NCI-H2196 treated with DMSO at 0.1 percent for 48 hours (cell line): ENCODE results near the gene C8G.

Experiments
- DNase-seq: peaks from one replicate; lab custom pipeline; 2025; ENCODE audit not compliant: unreplicated experiment; lab: John Stamatoyannopoulos, UW

C8G gene

DNA sequence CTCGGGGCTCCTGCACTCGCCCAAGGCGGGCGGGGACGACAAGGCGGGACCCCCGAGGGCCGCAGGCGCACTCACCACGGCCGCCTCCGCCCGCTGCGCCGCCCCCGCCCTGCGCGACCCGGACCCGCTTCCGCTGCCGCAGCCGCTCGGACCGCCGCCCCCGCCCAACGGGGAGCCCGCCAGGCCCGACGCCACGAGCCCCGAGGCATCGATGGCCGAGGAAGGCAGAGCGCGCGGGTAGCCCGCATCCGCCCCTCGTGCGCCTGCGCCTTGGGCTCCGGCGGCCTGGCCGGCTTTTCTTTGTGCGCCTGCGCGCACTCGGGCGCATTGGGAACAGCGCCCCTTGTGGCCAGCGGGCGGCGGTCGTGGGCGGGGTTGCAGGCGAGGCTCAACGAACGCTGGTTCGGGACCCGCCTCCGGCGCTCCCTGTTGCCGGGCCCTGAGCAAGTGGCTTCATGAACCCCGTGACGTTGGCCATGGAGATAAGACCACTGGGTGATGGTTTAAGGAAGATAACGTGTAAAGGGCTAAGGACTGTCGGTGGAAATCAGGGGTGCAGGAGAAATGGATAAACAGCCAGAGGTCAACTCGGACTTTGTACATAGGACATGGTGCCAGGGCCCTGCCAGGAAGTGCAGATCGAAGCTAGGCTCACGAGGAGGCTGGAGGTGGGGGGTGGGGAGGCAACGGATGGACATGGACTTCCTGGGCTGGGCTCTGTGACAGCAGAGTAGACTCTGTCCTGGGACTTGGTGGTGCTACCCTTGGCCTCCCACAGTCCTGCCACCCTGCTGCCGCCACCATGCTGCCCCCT, at the start of gene C8G, which contains the start of gene FBXW5:
TSS of gene C8G (plus strand) at position 725 of the 814 bp plus-strand sequence. CDS start at position 803, 78 bp downstream.
TSS of gene FBXW5 (minus strand) at position 220 of the 814 bp plus-strand sequence. CDS start 655 bp downstream, outside the sequence.
- peak; percentile 88 for DNase-seq

DNA sequence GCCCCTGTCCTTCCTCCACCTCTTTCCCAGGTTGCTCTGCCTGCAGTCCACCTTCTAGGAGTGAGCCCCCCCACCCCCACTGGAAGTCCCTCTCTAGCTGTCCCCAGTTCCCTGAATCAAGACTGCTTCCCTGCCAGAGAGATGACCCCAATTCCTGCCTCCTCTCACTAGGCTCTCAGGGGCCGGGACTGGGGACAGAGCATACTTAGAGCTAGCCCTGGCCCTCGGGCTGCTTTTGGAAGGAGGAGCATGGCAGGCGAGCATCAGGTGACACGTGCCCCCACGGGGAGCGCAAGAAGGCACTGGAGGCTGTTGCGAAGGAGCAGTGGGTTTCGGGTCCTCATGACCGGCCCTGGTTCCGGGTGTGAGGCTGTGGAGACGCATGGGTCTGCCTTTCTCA, 49.0 kb upstream of the C8G start:
- DNase-seq: no peak

DNA sequence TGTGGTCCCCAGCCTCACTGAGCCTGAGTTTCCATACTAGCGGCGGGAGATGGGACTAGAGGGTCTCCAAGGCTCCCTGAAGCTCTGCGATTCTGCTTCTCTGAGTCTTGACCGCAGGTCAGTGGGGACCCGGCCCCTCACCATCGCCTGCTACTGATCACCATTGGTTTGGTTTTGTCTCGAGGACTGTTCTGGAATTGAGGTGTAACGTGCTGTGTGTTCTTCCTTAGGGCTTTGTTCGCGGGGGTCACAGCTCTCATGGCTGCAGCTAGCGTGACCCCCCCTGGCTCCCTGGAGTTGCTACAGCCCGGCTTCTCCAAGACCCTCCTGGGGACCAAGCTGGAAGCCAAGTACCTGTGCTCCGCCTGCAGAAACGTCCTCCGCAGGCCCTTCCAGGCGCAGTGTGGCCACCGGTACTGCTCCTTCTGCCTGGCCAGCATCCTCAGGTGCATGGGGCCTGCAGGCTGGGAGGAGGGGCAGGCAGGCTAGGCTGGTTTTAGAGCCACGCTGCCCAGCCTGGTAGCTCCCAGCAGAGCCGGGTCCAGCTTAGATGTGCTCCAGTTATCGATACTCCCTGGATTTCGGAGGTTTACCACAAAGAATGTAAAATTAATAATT, 46.5 kb upstream of the C8G start:
- DNase-seq: no peak

DNA sequence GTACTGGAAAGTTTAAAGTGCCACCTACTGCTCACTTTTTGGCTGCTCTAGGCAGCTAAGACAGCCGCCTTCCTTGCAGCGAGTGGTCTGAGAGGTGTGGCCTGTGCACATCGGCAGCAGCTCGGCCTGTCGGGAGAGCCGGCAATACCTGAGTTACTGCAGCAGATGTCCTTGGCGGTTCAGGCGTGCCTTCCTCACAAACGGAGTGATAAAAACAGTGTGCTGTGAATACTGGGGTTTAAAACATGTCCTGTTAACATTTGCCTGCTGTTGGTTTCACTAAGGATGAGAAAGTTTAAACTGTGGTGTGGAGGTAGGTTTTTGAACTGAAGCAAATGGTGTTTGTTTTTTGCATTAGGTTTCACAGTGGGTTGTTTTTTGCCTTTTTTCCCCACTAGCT, 45.8 kb upstream of the C8G start:
- no peak for DNase-seq

DNA sequence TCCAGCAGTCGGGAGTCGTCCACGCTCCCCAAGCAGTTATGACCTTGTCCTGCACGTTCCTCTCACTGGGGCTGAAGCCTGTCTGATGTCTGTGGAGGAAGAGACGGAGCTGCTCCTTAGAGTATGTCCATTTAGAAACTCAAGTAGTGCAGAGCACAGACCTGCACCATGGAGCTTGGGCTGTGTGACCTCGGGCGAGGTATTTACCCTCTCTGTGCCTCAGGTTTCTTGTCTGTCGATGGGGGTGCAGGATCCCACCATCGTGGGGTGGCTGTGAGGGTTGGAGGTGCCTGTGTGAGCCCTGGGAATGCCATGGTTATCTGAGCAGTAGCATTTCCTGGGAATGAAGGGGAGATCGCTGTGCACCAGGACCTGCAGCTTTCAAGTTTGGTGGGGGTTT, 44.5 kb upstream of the C8G start:
- DNase-seq: no peak

DNA sequence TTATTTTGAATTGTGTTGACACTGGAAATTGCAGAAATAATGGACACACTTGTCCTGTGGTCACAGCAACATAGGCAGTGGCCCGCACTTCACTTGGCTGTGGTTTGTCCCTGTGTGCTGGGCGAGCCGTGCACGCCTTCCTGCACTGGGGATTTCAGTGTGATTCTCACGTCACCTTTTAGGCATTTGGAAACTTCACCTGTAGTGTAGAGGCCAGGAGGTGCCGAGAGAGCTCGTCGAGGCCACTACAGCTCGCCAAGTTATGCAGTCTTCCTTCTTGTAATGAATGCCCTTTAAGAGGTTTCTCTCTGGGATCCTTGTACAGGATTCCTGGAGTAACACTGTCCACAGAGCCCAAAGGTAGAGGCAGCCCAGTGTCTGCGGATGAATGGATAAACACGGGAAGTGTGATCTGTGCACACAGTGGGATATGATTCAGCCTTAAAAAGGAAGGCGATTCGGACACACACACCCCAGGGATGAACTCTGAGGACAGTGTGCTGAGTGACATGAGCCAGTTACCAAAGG, 44.0 kb upstream of the C8G start:
- no peak for DNase-seq

DNA sequence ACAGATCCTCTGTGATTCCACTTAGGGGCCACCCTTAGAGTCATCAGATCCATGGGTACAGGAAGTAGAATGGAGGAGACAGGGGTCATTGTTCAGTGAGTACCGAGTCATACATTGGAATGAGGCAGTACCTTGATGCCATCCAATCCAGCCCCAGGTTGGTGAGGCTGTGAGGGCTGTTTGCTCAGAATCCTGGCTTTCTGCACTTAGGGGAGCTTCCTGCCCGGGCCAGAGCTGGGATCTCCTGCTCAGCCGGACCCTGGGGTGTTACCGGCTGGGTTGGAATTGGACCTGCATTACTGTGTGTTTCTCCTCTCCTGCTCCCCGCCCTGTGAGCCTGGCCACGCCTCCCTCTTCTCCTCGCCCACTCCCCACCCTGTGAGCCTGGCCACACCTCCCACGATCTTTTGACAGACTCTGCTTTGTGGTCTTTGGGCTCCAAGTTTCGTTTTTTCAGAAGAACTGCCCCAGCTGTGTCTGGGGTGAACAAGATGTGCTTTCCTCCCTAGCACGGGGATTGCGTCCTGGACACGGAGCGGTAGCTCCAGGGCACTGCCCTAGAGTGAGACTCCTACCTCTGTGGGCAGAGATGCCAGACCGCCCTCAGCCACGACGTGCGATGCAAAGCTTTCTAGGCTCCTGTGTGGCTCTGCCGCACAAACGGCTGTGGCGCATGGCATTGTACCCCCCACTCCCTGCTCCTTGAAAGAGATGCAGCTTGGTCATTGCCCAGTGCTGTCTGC, 43.4 kb upstream of the C8G start:
- DNase-seq: peak; percentile 34

DNA sequence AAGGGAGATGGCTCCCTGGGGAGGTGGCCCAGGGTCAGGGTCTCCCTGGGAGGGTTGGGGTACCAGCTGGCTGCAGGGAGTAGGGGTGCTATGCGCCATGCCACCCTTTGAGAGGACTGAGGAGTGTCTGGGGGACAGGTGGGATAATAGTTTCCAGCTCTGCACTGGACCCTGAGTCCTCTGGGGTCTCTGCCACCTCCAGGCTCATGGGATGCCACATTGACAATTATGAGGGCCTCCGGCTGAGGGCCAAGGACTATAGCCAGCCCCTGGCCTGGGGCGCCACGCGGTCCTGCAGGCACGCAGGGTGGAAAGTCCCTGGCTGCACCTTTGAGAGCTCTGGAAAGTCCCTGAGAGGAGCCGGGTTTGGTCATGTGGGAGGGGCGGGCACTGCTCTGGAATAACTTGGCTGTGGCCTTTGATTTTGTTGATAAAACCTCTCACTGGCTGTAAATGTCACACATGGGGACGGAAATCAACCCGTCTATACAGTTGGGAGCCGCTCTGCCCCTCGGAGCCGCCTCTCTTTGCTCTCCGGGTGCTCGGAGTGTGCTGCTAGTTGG, 42.7 kb upstream of the C8G start:
- peak; percentile 73 for DNase-seq

DNA sequence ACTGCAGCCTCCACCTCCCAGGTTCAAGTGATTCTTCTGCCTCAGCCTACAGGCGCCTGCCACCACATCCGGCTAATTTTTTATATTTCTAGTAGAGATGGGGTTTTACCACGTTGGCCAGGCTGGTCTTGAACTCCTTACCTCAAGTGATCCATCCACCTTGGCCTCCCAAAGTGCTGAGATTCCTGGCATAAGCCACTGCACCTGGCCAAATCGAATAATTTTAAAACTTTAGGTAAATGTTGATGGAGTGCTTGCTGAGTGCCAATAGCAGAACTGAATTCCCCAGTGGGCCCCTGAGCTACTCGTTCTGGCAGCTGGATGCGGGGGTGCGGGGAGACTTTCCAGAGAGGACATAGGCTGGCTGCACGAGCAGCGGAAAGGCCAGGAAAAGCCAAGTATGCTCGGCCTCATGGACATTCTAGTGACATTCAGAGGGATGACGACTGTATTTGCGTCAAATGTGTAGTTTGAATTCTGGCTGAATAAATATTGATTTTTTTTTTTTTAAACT, 41.9 kb upstream of the C8G start:
- no peak for DNase-seq

DNA sequence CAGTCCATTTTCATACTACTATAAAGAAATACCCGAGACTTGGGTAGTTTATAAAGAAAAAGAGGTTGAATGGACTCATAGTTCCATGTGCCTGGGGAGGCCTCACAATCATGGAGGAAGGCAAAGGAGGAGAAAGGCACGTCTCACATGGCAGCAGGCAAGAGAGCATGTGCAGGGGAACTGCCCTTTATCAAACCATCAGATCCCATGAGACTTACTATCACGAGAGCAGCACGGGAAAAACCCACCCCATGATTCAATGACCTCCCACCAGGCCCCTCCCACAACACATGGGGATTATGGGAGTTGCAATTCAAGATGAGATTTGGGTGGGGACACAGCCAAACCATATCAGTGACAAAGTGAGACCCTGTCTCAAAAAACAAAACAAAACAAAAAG, 38.8 kb upstream of the C8G start:
- no peak for DNase-seq

DNA sequence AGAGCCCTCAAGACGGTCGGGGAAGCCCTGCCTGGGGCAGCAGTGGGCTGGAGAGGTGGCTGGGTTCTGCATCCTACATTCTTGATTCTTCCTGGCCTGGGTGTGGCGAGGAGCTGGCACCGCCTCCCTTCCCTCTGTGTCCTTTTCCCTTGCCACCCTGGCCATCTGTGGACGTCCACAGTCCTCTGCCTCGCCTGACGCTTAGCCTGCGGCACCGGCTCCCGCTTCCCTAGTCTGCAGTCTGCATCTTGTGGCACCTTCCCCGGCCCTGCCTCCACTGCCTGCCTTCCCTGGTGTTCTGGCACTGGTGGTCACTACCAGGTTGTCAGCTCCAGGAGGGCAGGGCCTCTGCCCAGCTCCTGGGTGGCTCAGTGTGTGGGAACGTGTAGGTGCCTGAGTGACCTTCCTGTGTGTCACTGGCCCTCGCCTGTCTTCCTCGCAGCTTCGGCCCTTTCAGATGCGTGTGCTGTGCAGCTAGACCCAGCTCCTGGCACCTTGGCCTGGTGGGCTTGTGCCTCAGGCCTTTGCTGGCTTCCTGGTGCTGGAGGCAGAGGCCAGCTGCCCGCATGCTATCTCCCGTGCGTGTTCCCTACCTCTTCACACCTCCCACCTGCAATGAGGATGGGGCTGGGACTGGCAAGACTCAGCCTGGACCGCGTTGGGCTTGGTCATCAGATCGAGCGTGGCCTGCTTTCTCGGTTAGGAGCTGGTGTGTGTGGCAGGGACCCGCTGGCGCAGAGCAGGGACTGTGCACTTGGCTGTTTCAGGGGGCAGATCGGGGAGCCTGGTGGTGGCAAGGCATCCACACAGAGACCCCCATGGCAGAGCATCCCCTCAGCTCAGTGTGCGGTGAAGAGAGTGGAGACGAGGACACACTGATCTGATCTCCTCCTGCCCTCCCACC, 37.8 kb upstream of the C8G start:
- DNase-seq: no peak

DNA sequence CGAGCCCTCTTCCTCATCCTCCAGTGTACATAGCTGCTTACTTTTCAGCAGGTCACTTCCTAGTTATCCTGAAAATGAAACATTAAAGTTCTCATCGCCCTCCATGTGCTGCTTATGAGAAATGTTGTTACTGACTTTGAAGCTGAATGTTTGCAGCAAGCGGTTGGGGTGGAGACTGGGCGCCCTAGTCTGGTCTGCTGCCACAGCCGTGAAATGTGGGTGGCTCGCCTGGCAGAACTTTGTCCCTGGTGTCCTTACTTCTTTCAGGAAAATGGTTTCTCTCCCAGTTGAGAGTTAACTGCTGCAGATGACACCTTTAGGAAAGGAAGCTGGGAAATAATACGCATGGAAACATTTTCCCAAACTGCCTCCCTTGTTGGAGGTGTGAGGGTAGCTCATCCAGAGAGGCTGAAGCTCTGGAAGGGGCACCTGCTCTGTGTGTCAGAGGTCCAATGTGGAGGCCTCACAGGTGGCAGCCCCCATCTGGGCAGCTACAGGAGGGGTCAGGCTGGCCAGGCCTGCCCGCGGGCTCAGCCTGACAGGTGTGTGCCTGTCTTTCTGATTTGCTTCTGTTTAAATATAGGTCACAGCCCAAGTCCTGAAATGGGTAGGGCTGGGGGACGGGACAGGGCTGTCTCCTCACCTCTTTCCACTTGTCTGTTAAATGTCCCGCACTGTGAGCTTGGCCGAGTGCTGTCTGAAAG, 34.7 kb upstream of the C8G start:
- no peak for DNase-seq

DNA sequence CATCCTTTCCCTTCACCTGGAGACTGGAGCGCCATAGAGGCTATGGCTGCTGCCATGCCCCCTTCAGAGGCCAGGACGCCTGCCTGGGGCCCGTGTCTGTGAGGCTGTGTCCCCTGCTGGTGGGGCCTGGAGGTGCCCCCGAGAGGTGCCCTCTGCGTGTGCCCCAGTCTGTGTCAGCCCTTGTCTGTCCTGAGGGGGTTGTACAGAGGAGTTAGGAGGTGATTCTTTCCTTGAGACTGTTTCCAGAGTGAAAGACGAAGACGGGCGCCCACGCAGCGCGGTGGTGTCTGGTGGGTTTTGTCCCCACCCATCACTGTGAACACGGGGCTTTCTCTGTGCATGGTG, 34.2 kb upstream of the C8G start:
- DNase-seq: no peak

DNA sequence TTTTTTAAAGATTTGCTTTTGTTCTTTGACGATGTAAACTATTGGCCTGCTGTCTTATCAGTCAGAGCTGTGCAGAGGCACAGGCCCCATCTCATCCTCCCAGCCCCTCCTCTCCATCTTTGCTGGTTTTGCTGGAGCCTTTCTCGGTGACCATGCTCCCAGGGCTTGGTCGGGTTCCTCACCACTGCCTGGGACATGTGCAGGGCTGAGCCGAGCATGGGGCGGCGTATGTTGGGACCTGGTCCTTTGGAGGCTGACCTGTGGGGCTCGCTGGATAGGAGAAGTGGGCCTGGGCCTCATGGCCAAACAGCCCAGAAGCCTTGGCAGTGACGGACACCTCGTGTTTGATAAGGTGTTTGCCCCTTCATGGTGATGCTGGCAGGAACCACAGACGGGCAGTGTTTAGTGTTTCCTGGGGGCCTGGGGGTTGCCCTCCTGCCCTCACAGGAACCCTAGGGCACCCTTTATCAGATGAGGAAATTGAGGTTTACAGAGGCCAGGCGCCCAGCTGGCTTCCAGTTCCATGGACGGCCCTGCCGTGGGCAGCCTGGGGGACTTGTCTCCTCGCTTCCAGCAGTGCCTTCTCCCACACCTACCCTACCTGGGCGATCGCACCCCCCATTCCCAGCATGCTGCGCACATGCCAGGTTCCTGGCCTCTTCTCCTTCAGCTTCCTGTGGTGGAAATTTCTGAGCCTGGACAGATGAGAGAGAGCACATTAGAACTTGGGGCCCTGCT, 31.2 kb upstream of the C8G start:
- no peak for DNase-seq

DNA sequence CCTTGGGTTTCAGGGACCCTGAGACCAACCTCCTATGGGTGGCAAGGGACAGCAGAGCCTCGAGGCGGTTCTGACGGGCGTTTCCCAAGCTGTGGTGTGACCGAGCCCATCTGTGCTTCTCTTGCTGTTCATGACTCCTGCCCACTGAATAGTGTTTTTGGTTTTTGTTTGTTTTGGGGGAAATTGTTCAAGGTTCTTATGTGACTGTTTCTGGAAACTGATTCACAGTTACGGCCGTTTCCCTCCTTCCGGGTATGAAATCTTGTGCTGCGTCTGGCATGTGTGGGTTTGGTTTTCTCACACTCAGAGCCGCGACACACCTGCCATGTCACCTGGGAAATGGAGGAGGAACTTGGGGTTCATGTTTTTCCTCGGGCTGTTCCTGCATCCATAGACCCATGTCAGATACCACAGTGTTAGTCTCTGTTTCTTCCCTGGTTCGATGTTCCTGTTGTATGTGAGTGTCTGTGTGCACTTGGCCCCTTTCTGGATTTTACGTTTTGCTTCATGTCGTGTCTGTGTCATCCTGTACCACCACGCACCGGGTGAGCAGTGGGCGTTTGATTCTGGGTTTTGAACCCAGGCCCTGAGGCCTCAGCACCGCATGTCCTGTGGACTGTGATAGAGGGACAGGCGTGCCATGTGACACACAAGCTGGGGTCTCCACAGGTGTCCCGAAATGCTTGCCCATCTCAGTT, 29.3 kb upstream of the C8G start:
- DNase-seq: no peak

DNA sequence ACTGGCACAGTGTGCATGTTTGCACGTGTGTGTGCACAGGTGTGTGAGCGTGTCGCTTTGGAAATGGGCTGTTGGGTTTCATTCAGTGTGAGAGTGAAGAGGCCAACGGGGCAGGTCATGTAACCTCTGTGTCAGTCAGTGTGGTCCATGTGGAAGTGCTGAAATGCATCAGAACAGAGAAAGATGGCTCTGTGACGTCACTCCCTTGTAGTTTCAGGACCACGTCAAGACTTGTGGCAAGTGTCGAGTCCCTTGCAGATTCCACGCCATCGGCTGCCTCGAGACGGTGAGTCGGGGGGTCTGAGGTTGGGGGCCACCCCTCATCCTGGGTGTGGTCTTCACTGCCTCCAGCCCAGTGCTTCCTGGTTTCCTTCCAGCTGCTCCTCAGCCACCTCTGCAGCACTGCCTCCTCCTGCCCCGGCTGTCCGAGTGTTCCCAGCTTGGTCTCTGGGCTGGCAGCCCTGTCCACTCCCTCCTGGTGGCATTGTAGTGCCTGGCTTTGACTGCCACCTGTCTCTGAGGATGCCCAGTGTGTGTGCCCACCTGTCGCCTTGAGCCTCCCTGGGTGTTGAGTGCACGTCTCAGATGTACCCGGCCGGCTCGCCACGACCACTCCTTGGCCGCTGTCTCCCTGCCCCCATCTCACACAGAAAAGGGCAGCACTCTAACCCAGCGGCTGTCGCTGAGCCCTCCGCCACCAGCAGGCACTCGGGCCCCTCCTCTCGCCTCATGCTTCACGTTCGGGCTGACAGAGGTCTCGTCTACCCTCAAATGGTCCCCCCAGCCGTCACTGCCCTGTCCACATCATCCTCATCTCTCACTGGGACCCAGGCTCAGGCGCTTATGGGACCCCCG, 28.5 kb upstream of the C8G start:
- no peak for DNase-seq

DNA sequence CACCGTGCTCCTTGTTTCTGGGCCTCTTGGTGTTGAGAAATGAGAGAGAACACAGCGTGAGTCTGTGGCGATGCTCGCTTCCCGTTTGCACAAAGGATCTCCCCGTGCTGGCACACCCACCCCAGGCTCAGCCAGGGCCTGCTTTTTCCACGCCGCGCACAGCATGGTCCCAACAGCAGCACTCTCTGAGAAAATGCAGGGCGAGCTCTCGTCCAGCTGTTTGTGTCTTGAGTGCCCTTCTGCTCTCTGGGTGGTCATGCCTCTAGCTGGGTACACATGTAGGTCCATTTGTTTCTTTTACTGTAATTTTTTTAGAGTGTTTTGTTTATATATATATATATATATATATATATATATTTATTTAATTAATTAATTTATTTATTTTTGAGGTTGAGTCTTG, 27.1 kb upstream of the C8G start:
- DNase-seq: no peak
